ENCODE results near the gene GYS2.
"Not testable (repeated sequence)": the region's sequence is repeated elsewhere in the genome, so short reads cannot be mapped to it uniquely, and the experiment has no call there.

Gene GYS2

GRCh38 chr12:21600196-21600595 lies 4.5 kb downstream of the GYS2 start:
- DNase-seq = no peak

GRCh38 chr12:21599143-21599999 lies 5.3 kb downstream of the GYS2 start:
- no peak for DNase-seq

- DNase-seq = no peak
Observed at GRCh38 chr12:21598651-21599050, 6.0 kb downstream of the GYS2 start.

GRCh38 chr12:21595356-21595755 lies 9.3 kb downstream of the GYS2 start:
- DNase-seq = not testable (repeated sequence)

GRCh38 chr12:21585485-21585884 lies 19.2 kb downstream of the GYS2 start:
- no peak for DNase-seq

- DNase-seq = not testable (repeated sequence)
Observed at GRCh38 chr12:21584403-21585182, 20.1 kb downstream of the GYS2 start.

- DNase-seq = no peak
Observed at GRCh38 chr12:21583587-21583986, 21.1 kb downstream of the GYS2 start.

- no peak for DNase-seq
Observed at GRCh38 chr12:21580748-21581516, 23.7 kb downstream of the GYS2 start.

GRCh38 chr12:21577516-21577915 lies 27.1 kb downstream of the GYS2 start:
- DNase-seq = no peak

- DNase-seq = no peak
Observed at GRCh38 chr12:21576431-21576830, 28.2 kb downstream of the GYS2 start.

GRCh38 chr12:21573733-21574358 lies 30.8 kb downstream of the GYS2 start:
- DNase-seq = no peak

GRCh38 chr12:21571046-21571445 lies 33.6 kb downstream of the GYS2 start:
- no peak for DNase-seq

- DNase-seq = no peak
Observed at GRCh38 chr12:21568115-21568514, 36.5 kb downstream of the GYS2 start.

GRCh38 chr12:21566907-21567394 lies 37.7 kb downstream of the GYS2 start:
- no peak for DNase-seq

GRCh38 chr12:21566223-21566906 lies 38.3 kb downstream of the GYS2 start:
- no peak for DNase-seq

- DNase-seq = no peak
Observed at GRCh38 chr12:21562859-21563258, 41.8 kb downstream of the GYS2 start.

GRCh38 chr12:21561158-21561557 lies 43.5 kb downstream of the GYS2 start:
- no peak for DNase-seq

- DNase-seq = no peak
Observed at GRCh38 chr12:21559855-21560569, 44.6 kb downstream of the GYS2 start.

GRCh38 chr12:21558100-21558679 lies 46.5 kb downstream of the GYS2 start:
- no peak for DNase-seq

GRCh38 chr12:21553329-21553675 lies 51.3 kb downstream of the GYS2 start:
- DNase-seq = no peak
